Colonic mucosa (tissue), 4 donors: ENCODE results near the gene ADD1. TPM values are rescaled to one million over a fixed set of nuclear protein-coding genes. Genes with fewer than 3 reads are reported as not detected.

ENCODE experiments used
- DNase-seq: peaks from one replicate; pipeline ENCODE4 v3.0.0-alpha.2; 2020
- H3K27ac ChIP-seq: fragments of 200-600 bp; one replicate; pipeline ENCODE4 v1.8.0; 2021
- H3K27me3 ChIP-seq: fragments of 200-600 bp; one replicate; pipeline ENCODE4 v1.8.0; 2021
- H3K36me3 ChIP-seq: fragments of 200-600 bp; one replicate; pipeline ENCODE4 v1.8.0; 2021
- H3K4me1 ChIP-seq: fragments of 200-600 bp; one replicate; pipeline ENCODE4 v1.8.0; 2021; ENCODE audit warnings: mild to moderate bottlenecking
- H3K4me3 ChIP-seq: fragments of 200-600 bp; one replicate; pipeline ENCODE4 v1.8.0; 2021
- H3K9ac ChIP-seq, 2 donors: one replicate each; pipeline ENCODE4 v1.7.0; 2013; ENCODE audit warnings: control low read depth in 2 of 2, low read depth in 2 of 2, low read length in 2 of 2
- H3K9me3 ChIP-seq: fragments of 200-600 bp; one replicate; pipeline ENCODE4 v1.8.0; 2021
- intact Hi-C: fragments of 100-400 bp; cut with DNase I; formaldehyde crosslinking; loops from one replicate; pipeline ENCODE4 v1.14.1; 2022
- total RNA-seq, 2 donors: library from RNA; stranded (reverse); fragmentation: NEBNext Ultra II Directional in 1 of 2; extraction: Animal tissue kit (Norgen Biotek cat#: 25700) in 1 of 2; gene quantifications; one replicate each; pipeline ENCODE4 v1.2.1, GENCODE V29; 2021
- TF ChIP-seq, protein P1 (sequence below): fragments of 200-600 bp; IDR thresholded peaks from one replicate; pipeline ENCODE4 v1.8.0; 2022; ENCODE audit warnings: antibody characterized with exemption, mild to moderate bottlenecking
- donor health status: healthy.
- donor health status: DM: no; HTN: no; CAD: no.
- donor health status: DM: no; HTN: no; CAD: no.

Gene ADD1
- total RNA-seq, 2 donors from 2014 or later: 223 to 233 TPM

DNA sequence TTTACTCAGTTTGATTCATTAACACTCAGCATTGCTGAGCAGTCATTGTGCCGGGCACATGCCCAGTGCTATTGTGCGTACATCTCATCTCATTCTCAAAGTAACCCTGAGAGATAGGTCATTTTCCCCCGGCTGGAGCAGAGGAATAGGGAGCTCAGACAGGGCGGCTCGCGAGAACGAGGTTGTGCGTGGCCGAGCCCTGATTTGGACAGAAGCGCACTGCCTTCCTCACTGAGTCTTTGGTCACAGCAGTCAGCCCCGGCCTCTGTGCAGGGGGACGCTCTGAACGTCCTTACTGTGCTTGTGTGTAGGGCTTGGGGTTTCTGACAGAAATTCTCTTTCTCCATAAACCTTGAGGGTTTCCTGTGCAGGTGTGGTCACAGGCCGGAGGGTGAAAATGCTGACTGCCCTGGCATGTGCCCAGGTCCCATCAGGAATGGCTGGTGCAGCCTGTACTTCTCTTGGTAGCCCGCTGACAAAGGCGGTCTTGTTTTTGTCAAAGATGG lies 80.1 kb downstream of the ADD1 start:
- Histone ChIP-seq H3K27ac (no peak overlapping the region), H3K27me3 (no peaks in the 10 kb centered on the region), H3K4me3 (no peak overlapping the region), H3K9ac (no peak overlapping the region), H3K36me3 (peaks cover 13% of the 10 kb centered on the region), H3K9me3 (no peaks in the 10 kb centered on the region), H3K4me1 (no peaks in the 10 kb centered on the region)
- intact Hi-C loops: no loop called here
- DNase-seq: no peak
- TF ChIP-seq, protein P1, sequence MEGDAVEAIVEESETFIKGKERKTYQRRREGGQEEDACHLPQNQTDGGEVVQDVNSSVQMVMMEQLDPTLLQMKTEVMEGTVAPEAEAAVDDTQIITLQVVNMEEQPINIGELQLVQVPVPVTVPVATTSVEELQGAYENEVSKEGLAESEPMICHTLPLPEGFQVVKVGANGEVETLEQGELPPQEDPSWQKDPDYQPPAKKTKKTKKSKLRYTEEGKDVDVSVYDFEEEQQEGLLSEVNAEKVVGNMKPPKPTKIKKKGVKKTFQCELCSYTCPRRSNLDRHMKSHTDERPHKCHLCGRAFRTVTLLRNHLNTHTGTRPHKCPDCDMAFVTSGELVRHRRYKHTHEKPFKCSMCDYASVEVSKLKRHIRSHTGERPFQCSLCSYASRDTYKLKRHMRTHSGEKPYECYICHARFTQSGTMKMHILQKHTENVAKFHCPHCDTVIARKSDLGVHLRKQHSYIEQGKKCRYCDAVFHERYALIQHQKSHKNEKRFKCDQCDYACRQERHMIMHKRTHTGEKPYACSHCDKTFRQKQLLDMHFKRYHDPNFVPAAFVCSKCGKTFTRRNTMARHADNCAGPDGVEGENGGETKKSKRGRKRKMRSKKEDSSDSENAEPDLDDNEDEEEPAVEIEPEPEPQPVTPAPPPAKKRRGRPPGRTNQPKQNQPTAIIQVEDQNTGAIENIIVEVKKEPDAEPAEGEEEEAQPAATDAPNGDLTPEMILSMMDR: no peak

DNA sequence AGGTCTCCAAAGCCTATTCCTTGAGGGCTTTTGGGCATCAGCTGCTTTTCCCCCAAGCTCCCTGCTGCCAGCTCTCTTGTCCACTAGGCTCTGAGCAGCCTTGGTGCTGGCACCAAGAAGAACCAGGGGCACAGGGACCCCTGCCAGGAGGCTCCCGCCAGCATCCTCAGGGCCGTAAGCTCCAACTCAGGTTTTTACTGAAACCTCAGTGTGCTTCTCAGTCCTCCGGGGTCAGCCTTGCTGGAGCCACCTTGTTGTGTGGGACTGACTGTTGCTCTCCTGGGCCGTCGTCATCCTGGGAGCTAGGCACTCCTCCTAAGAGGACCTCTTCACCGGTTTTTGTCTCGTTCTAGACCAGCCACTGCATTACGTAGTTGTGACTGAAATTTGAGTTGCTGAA lies 80.6 kb downstream of the ADD1 start:
- TF ChIP-seq, protein P1: no peak
- H3K36me3 ChIP-seq: peaks cover 13% of the 10 kb centered on the region
- H3K4me3 ChIP-seq: no peak overlapping the region
- DNase-seq: no peak
- intact Hi-C loops: no loop called here
- no peaks in the 10 kb centered on the region for H3K27me3 ChIP-seq
- H3K9me3 ChIP-seq: no peaks in the 10 kb centered on the region
- H3K27ac ChIP-seq: no peak overlapping the region
- no peaks in the 10 kb centered on the region for H3K4me1 ChIP-seq
- no peak overlapping the region for H3K9ac ChIP-seq

DNA sequence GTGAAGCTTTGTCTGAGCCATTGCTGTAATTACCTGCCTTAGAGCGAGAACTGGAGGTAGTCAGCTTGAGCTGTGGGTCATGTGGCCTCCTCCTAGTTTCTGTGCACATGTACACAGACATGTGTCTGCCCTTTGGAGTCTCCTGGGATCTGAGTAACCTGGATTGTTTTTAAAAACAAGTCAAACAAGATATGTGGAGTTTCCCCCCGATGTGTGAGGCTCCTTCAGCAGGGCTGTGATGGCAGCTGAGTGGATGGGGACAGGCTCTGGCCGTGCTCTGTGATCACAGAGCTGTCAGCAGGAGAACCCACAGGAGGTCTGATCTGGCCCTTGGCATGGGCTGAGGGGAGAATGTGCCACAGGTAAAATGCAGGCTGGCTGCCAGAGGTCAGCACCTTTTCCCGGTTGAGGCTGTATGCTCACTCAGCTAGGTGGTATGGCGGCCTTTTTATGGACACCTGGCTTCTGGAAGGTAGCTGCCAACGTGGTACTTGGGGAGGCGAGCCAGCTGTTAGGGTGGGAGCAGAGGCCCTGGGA lies 81.2 kb downstream of the ADD1 start:
- intact Hi-C loops: no loop called here
- DNase-seq: no peak

DNA sequence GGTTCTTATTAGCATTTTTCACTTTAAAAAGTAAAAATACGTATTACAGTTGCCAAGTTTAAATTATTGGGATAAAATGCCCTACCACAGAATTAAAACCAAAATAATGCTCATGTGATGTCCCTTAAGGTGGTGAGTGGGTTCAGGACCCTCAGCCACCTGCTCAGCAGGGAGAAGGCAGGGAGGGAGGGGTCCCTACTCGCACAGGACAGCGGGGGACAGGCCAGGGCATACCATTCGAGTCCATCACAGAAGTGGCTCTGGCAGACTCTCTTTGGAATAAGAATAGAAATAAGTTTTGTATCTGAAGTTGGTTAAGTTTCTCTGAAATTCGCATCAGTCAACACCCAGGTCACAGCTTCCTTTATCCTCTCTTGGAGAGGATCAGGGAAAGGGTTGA lies 81.9 kb downstream of the ADD1 start:
- Histone ChIP-seq H3K4me3 (no peak overlapping the region), H3K27ac (no peak overlapping the region), H3K9me3 (no peaks in the 10 kb centered on the region), H3K4me1 (no peaks in the 10 kb centered on the region), H3K9ac (no peak overlapping the region), H3K36me3 (peaks cover 13% of the 10 kb centered on the region), H3K27me3 (no peaks in the 10 kb centered on the region)
- TF ChIP-seq, protein P1: no peak
- intact Hi-C loops: no loop called here
- DNase-seq: no peak

More for the DNA sequence above, 81.2 kb downstream of the ADD1 start:
- Histone ChIP-seq H3K9me3 (no peaks in the 10 kb centered on the region), H3K27me3 (no peaks in the 10 kb centered on the region), H3K4me1 (no peaks in the 10 kb centered on the region), H3K36me3 (peaks cover 13% of the 10 kb centered on the region), H3K9ac (no peak overlapping the region), H3K27ac (no peak overlapping the region), H3K4me3 (no peak overlapping the region)
- TF ChIP-seq, protein P1: no peak

DNA sequence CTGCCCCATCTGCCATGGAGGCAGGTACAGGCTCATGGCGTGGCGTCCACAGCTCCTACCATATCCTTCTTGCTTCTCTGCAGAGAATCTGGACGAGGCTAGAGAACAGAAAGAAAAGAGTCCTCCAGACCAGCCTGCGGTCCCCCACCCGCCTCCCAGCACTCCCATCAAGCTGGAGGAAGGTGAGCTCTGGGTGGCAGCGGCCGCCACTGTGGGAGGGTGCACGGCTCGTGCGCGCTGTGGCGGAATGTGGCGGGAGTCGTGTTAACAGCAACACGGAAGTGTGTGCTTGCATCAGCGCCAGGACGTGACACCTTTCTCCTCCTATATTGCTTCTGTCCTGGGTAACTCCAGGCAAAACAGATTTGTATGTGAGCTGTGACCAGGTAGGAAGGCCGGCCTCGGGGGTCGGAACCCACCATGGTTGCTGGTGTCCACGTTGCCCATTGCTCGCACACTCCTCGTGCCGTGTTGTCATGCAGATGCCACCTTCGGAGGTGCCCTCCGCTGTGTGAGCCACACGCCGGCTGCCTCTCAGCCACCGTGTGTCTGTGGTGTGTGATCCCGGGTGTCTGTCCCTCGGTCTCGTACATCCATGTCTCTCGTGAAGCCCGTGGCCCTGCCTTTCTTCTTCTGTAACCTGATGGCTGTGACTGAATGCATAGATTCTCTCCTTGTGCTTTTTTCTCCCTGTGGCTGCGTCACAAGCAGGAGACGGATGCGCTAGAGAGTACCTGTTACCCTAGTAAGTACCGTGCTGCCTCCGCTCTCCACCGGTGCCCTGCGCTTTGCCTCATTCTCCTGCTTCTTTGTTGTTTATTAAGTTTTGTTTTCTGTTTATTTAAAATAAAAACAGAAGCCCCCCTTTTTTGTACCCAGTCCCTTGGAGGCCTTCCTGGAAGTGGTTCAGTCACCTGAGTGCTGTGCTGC lies 82.6 kb downstream of the ADD1 start:
- no peak overlapping the region for H3K4me3 ChIP-seq
- H3K27ac ChIP-seq: no peak overlapping the region
- H3K9ac ChIP-seq: no peak overlapping the region
- no peak for DNase-seq
- H3K36me3 ChIP-seq: peaks cover 13% of the 10 kb centered on the region
- H3K27me3 ChIP-seq: no peaks in the 10 kb centered on the region
- TF ChIP-seq, protein P1: no peak
- no peaks in the 10 kb centered on the region for H3K9me3 ChIP-seq
- intact Hi-C loops: no loop called here
- H3K4me1 ChIP-seq: peaks cover 3% of the 10 kb centered on the region
